Uterus (tissue), 2 donors: ENCODE measurements around the gene PRIMA1.

Experiments
- POLR2A ChIP-seq, 2 donors: fragments of 450-650 bp; IDR thresholded peaks; one replicate each; pipeline ENCODE4 v1.6.1; 2016; ENCODE audit warnings: antibody characterized with exemption in 2 of 2, mild to moderate bottlenecking in 1 of 2, moderate library complexity in 1 of 2
- TF ChIP-seq, protein P1 (sequence below), 4 experiments: fragments of 200-600 bp in 2 of 4; fragments of 450-650 bp in 2 of 4; sonication (generic) in 2 of 4; IDR thresholded peaks; one replicate each; pipeline ENCODE4 v1.5.1; 2016 to 2019; ENCODE audit warnings: antibody characterized with exemption in 4 of 4, mild to moderate bottlenecking in 2 of 4, moderate library complexity in 1 of 4

DNA sequence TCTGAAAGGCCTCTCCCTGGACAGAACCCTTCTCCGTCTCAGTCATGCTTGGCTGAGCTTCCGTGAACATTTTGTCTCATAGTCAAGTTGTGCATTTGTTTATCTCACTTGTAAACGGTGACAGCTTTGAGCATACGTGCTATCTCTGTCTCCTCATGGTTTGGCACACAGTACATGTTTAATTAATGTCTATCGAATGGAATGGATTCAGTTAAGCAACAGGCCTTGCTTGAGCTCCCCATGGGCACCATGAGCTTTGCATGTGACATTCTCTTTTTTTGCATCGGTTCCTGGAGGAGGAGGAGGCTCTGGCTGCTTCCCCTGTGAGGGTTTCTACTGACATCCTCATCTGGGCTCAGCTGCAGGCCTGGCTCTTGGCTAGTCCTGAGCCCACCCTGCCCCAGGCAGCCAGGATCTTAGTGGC, 80.0 kb downstream of the PRIMA1 start:
- no peak for TF ChIP-seq POLR2A (IDR thresholded peaks at IDR 0.05)
- TF ChIP-seq, protein P1, sequence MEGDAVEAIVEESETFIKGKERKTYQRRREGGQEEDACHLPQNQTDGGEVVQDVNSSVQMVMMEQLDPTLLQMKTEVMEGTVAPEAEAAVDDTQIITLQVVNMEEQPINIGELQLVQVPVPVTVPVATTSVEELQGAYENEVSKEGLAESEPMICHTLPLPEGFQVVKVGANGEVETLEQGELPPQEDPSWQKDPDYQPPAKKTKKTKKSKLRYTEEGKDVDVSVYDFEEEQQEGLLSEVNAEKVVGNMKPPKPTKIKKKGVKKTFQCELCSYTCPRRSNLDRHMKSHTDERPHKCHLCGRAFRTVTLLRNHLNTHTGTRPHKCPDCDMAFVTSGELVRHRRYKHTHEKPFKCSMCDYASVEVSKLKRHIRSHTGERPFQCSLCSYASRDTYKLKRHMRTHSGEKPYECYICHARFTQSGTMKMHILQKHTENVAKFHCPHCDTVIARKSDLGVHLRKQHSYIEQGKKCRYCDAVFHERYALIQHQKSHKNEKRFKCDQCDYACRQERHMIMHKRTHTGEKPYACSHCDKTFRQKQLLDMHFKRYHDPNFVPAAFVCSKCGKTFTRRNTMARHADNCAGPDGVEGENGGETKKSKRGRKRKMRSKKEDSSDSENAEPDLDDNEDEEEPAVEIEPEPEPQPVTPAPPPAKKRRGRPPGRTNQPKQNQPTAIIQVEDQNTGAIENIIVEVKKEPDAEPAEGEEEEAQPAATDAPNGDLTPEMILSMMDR (IDR thresholded peaks at IDR 0.05): no peak
